Activated B cell treated with CpG ODN at 0.5 μM for 24 hours (primary cell): Measurements from ENCODE around the gene NUDT6. TPM values are rescaled to one million over a fixed set of nuclear protein-coding genes. Genes with fewer than 3 reads are reported as not detected.

Experiments
- ATAC-seq: fragments of 200-7000 bp; cut with Tn5 transposase; one replicate; pipeline ENCODE4 v1.10.0; 2021; ENCODE audit warnings: low read depth, mild to moderate bottlenecking, moderate library complexity
- CTCF ChIA-PET: fragments of 350-600 bp; sonication (Branson Sonifier 250); formaldehyde crosslinking; loops from one replicate; lab custom pipeline; 2021; ENCODE audit warnings: antibody characterized with exemption; lab: Charles Lee
- POLR2A ChIA-PET: fragments of 350-600 bp; sonication (Branson Sonifier 250); formaldehyde crosslinking; loops from one replicate; lab custom pipeline; 2021; ENCODE audit warnings: antibody characterized with exemption; lab: Charles Lee
- DNase-seq: peaks from one replicate; pipeline ENCODE4 v3.0.0; 2022
- H3K27ac Mint-ChIP-seq: one replicate; pipeline ENCODE4 v1.8.0; 2020; ENCODE audit warnings: mixed read lengths
- H3K27me3 Mint-ChIP-seq: one replicate; pipeline ENCODE4 v1.8.0; 2021; ENCODE audit warnings: mixed read lengths
- H3K36me3 Mint-ChIP-seq: one replicate; pipeline ENCODE4 v1.8.0; 2021; ENCODE audit warnings: low read depth, mixed read lengths
- H3K4me1 Mint-ChIP-seq: one replicate; pipeline ENCODE4 v1.8.0; 2021; ENCODE audit warnings: mixed read lengths
- H3K4me3 Mint-ChIP-seq: one replicate; pipeline ENCODE4 v1.8.0; 2020; ENCODE audit warnings: mild to moderate bottlenecking, mixed read lengths
- H3K9me3 Mint-ChIP-seq: one replicate; pipeline ENCODE4 v1.8.0; 2020; ENCODE audit warnings: mixed read lengths
- intact Hi-C: fragments of 100-400 bp; cut with micrococcal nuclease; formaldehyde crosslinking; loops from one replicate; pipeline ENCODE4 v1.15.1; 2024
- total RNA-seq: library from RNA; stranded (reverse); gene quantifications from 2 replicates; pipeline ENCODE4 v1.2.3, GENCODE V29; 2022
- TF ChIP-seq, protein P1 (sequence below): fragments of 200-600 bp; IDR thresholded peaks from one replicate; pipeline ENCODE4 v1.8.0; 2022; ENCODE audit warnings: antibody characterized with exemption, mild to moderate bottlenecking

The NUDT6 gene
- total RNA-seq, 1 donor from 2014 or later = 2.4 TPM

DNA sequence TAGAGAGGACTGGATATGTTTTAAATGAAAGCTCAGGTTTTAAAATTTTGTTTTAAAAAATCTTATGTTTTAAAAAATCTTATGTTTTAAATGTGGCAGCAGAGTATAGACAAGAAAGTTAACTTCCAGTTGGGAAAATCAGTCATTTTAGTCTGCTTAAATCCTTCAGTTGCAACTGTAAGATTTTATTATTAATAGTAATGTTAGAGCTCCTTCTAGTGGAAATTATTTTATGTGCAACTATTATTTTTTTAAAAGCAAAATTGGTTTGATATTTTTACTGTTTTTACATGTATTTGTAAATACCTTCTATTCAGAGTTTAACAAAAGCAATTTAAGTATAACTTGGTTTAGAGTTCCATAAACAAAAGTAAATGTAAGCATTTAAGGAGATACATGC lies 8.5 kb upstream of the NUDT6 start:
- ATAC-seq = no peak
- POLR2A ChIA-PET = no interaction called here
- intact Hi-C loops = loop anchor here (1.0 to 10.0 kb wide), 8 partner anchors 173 to 1031 kb away; partner anchors contain the start of genes BBS12 and TRPC3
- Mint-ChIP-seq H3K36me3 (peaks cover 49% of the 10 kb centered on the region), H3K27me3 (no peaks in the 10 kb centered on the region), H3K4me3 (no peak overlapping the region), H3K27ac (no peak overlapping the region), H3K4me1 (no peaks in the 10 kb centered on the region), H3K9me3 (no peaks in the 10 kb centered on the region)
- TF ChIP-seq, protein P1, sequence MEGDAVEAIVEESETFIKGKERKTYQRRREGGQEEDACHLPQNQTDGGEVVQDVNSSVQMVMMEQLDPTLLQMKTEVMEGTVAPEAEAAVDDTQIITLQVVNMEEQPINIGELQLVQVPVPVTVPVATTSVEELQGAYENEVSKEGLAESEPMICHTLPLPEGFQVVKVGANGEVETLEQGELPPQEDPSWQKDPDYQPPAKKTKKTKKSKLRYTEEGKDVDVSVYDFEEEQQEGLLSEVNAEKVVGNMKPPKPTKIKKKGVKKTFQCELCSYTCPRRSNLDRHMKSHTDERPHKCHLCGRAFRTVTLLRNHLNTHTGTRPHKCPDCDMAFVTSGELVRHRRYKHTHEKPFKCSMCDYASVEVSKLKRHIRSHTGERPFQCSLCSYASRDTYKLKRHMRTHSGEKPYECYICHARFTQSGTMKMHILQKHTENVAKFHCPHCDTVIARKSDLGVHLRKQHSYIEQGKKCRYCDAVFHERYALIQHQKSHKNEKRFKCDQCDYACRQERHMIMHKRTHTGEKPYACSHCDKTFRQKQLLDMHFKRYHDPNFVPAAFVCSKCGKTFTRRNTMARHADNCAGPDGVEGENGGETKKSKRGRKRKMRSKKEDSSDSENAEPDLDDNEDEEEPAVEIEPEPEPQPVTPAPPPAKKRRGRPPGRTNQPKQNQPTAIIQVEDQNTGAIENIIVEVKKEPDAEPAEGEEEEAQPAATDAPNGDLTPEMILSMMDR = peak; percentile 16
- no peak for DNase-seq
- CTCF ChIA-PET = interaction anchor here (0.9 to 4.0 kb wide), 9 partner anchors 10 to 1030 kb away, joined by 3 to 32 read pairs (median 6); partner anchors contain the start of genes BBS12 and NUDT6

DNA sequence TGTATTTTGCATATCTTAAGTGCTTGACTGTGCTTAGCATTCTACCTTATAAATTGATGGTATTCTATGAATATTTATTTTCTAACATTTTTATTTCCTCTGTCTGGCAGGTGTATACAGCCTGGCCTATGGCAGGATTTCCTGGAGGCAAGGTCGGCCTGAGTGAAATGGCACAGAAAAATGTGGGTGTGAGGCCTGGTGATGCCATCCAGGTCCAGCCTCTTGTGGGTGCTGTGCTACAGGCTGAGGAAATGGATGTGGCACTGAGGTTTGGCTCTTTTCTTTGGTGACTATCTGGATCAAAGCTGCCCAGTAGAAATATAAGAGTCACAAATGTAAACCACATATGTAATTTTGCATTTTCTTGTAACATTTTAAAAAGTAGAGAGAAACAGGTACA lies 6.5 kb upstream of the NUDT6 start:
- POLR2A ChIA-PET = no interaction called here

DNA sequence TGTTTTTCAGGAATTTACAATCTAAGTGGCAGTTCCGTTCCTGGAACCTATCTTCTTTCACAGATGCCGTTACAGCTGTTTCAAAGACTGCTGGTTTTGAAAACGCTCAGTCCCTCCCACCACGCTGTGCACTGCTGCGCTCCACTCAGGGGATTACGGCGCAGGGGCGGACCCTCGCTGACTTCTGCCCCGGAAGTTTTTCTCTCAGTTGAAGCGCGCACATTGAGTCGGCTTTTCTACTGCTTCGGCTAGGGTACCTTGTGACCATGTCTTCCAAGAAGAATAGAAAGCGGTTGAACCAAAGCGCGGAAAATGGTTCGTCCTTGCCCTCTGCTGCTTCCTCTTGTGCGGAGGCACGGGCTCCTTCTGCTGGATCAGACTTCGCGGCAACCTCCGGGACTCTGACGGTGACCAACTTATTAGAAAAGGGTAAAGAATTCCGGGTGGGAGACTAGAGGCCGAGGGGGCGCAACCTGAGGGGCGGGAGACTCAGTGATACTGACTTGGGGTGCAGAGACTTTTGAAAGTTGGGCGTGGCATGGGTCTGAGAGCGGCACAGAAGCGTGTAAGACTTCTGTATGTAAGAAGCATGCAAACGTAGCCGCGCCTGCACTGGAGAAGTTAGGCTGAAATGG lies 597 bp upstream of the NUDT6 start:
- no peaks in the 10 kb centered on the region for H3K9me3 Mint-ChIP-seq
- CTCF ChIA-PET = interaction anchor here (3.1 kb wide), 1 partner anchor 8 kb away, joined by 16 read pairs; no protein-coding TSS in a partner anchor
- peak overlapping the region; percentile 98 for H3K4me3 Mint-ChIP-seq
- TF ChIP-seq, protein P1 = no peak
- ATAC-seq (peak; percentile 97), DNase-seq (peak; percentile 70)
- H3K36me3 Mint-ChIP-seq = peaks cover 11% of the 10 kb centered on the region
- intact Hi-C loops = loop anchor here (1.0 to 10.0 kb wide), 8 partner anchors 95 to 1342 kb away; partner anchors contain the start of genes BBS12, BBS7, BLTP1 and CCNA2
- peaks cover 13% of the 10 kb centered on the region for H3K4me1 Mint-ChIP-seq
- POLR2A ChIA-PET = interaction anchor here (0.8 to 1.1 kb wide), 2 partner anchors 165 to 191 kb away, joined by 3 to 5 read pairs; partner anchors contain the start of gene BBS12
- H3K27ac Mint-ChIP-seq = peak overlapping the region; percentile 91
- H3K27me3 Mint-ChIP-seq = no peaks in the 10 kb centered on the region

More for the DNA sequence above, 6.5 kb upstream of the NUDT6 start:
- H3K4me1 Mint-ChIP-seq = no peaks in the 10 kb centered on the region
- intact Hi-C loops = loop anchor here (10.0 kb wide), 1 partner anchor 1336 kb away; no protein-coding TSS in a partner anchor
- H3K4me3 Mint-ChIP-seq = no peak overlapping the region
- peaks cover 34% of the 10 kb centered on the region for H3K36me3 Mint-ChIP-seq
- CTCF ChIA-PET = interaction anchor here (1.3 to 4.0 kb wide), 2 partner anchors 171 to 212 kb away, joined by 3 to 32 read pairs; no protein-coding TSS in a partner anchor
- DNase-seq (no peak), ATAC-seq (no peak)
- no peaks in the 10 kb centered on the region for H3K9me3 Mint-ChIP-seq
- H3K27ac Mint-ChIP-seq = no peak overlapping the region
- TF ChIP-seq, protein P1 = no peak
- H3K27me3 Mint-ChIP-seq = no peaks in the 10 kb centered on the region

DNA sequence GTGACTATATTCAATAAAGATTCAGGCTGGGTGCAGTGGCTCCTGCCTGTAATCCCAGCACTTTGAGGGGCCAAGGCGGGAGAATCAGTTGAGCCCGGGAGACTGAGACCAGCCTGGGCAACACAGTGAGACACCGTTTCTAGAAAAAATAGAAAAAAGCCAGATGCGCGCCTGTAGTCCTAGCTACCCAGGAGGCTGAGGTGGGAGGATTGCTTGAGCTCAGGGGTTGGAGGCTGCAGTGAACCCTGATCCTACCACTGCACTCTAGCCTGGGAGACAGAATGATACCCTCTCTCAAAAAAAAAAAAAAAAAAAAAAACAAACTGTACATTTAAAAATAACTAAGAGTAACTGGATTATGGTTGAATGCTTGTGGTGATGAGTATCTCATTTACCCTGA lies 1.1 kb downstream of the NUDT6 start:
- Mint-ChIP-seq H3K4me1 (peaks cover 13% of the 10 kb centered on the region), H3K27me3 (no peaks in the 10 kb centered on the region), H3K9me3 (no peaks in the 10 kb centered on the region), H3K36me3 (peaks cover 10% of the 10 kb centered on the region), H3K4me3 (peak overlapping the region; percentile 52), H3K27ac (no peak overlapping the region)
- no peak for DNase-seq
- intact Hi-C loops = loop anchor here (5.0 to 10.0 kb wide), 4 partner anchors 476 to 1344 kb away; partner anchors contain the start of genes CCNA2, EXOSC9 and SPRY1
- ChIA-PET POLR2A (no interaction called here), CTCF (interaction anchor here (0.6 to 3.1 kb wide), 3 partner anchors 10 to 164 kb away, joined by 3 to 16 read pairs (median 4); no protein-coding TSS in a partner anchor)
- no peak for ATAC-seq
- TF ChIP-seq, protein P1 = no peak

- Mint-ChIP-seq H3K27me3 (no peaks in the 10 kb centered on the region), H3K27ac (no peak overlapping the region), H3K9me3 (no peaks in the 10 kb centered on the region), H3K36me3 (peaks cover 10% of the 10 kb centered on the region), H3K4me1 (peaks cover 13% of the 10 kb centered on the region), H3K4me3 (peak overlapping the region; percentile 49)
- intact Hi-C loops = loop anchor here (5.0 to 10.0 kb wide), 4 partner anchors 477 to 1344 kb away; partner anchors contain the start of genes CCNA2, EXOSC9 and SPRY1
- ChIA-PET CTCF (interaction anchor here (3.1 kb wide), 1 partner anchor 10 kb away, joined by 16 read pairs; no protein-coding TSS in a partner anchor), POLR2A (no interaction called here)
- DNase-seq = no peak
- TF ChIP-seq, protein P1 = no peak
- no peak for ATAC-seq
These were observed 1.9 kb downstream of the NUDT6 start for GRCh38 chr4:122920473-122920872.
